ENCODE results near the gene MS4A4E.

MS4A4E gene

DNA sequence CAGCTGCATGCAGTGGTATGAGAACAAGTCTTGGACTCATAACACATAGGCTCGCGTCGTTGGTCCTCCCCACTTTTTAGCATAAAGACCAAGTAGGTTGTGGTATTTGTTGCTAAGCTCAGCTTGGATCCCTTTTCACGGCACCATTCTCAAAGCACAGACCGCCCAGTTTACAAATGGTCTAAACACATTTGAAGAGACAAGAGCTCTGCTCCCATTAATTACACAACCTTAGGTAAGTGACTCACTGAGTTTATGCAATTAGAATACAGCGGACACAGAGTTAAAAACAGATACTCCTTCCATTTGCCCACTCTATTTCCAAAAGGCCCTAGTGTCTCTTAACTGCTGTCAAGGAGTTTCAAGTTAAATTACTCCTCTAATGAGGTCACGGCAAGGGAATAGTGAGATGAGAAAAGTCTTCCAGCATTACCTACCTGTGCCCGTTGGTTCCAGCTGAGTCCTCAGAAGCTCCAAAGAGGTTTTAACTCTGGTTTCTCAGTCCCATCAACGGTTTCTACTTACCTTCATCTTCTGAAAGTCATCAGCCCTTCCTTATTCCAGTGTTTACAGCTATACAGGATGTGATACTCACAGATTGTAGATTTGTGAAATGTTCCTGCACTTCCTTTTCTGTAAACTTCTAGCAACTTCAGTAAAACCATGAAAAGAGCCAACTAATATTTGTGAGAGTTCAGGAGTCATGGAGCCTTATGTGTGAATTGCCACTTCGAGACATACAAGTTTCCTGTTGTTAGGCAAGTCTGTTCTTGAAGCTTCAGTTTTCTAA, 60.2 kb downstream of the MS4A4E start, which contains the start of gene MS4A6A:
Gene MS4A6A, minus strand, starts transcription at position 543 of the 790 bp plus-strand sequence. CDS start 1,356 bp downstream, outside the sequence.
- TF ChIP-seq, protein P1, sequence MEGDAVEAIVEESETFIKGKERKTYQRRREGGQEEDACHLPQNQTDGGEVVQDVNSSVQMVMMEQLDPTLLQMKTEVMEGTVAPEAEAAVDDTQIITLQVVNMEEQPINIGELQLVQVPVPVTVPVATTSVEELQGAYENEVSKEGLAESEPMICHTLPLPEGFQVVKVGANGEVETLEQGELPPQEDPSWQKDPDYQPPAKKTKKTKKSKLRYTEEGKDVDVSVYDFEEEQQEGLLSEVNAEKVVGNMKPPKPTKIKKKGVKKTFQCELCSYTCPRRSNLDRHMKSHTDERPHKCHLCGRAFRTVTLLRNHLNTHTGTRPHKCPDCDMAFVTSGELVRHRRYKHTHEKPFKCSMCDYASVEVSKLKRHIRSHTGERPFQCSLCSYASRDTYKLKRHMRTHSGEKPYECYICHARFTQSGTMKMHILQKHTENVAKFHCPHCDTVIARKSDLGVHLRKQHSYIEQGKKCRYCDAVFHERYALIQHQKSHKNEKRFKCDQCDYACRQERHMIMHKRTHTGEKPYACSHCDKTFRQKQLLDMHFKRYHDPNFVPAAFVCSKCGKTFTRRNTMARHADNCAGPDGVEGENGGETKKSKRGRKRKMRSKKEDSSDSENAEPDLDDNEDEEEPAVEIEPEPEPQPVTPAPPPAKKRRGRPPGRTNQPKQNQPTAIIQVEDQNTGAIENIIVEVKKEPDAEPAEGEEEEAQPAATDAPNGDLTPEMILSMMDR (IDR thresholded peaks at IDR 0.05; ENCODE audit: control extremely low read depth, extremely low read depth, low read depth, missing control alignments): no peak
- ChIA-PET POLR2A (no interaction called here), CTCF (interaction anchor here (0.9 to 3.6 kb wide), 6 partner anchors 9 to 81 kb away, joined by 3 to 28 read pairs (median 8); no protein-coding TSS in a partner anchor)
- no peak for DNase-seq (ENCODE audit: extremely low spot score)

DNA sequence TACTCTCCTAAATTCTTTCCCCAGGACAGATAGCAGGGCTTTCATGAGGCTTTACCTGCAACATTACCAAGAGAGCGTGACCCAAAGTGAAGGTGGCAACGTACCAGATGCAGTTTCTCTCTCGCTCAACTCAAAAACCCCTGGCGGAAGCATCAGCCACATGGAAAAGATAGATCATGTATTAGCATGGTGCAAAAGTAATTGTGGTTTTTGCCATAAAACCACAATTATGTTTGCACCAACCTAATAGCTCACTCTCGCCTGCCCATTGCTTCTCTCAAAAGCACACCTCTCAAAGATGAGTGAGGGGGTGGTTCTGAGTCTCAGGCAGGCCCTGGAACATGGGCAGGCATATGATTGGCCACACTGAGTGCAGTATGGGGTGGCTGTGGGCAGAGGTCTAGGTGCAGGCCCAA, 67.1 kb downstream of the MS4A4E start:
- TF ChIP-seq, protein P1 (IDR thresholded peaks at IDR 0.05; ENCODE audit: control extremely low read depth, extremely low read depth, low read depth, missing control alignments): no peak
- CTCF ChIA-PET: interaction anchor here (1.0 to 2.6 kb wide), 3 partner anchors 10 to 77 kb away, joined by 3 to 12 read pairs (median 3); no protein-coding TSS in a partner anchor

DNA sequence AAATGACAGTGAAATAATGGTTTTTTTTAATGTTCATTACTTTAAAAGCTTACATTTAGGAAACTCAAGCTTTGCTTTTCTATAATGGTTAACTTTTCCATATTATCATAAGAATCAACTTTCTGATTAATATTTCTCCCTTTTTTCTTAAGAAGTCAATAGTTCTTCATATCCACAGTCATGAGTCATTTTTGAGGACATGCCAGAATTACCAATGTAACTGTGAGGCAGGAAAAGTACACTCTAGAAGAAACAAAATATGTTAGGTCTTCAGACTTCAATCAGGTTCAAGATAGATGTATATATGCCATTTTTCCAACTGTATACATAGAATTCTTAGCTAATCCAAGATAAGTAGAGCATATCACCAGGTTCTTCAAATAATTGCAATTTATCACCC, 70.9 kb downstream of the MS4A4E start:
- TF ChIP-seq, protein P1 (IDR thresholded peaks at IDR 0.05; ENCODE audit: control extremely low read depth, extremely low read depth, low read depth, missing control alignments): no peak
- DNase-seq (ENCODE audit: extremely low spot score): no peak
- CTCF ChIA-PET: interaction anchor here (1.0 to 2.7 kb wide), 4 partner anchors 8 to 23 kb away, joined by 4 to 10 read pairs (median 5); partner anchors contain the start of gene MS4A6A
- POLR2A ChIA-PET: no interaction called here

More for the DNA sequence above, 67.1 kb downstream of the MS4A4E start:
- POLR2A ChIA-PET: interaction anchor here (0.6 kb wide), 1 partner anchor 89 kb away, joined by 5 read pairs; no protein-coding TSS in a partner anchor
- no peak for DNase-seq (ENCODE audit: extremely low spot score)

DNA sequence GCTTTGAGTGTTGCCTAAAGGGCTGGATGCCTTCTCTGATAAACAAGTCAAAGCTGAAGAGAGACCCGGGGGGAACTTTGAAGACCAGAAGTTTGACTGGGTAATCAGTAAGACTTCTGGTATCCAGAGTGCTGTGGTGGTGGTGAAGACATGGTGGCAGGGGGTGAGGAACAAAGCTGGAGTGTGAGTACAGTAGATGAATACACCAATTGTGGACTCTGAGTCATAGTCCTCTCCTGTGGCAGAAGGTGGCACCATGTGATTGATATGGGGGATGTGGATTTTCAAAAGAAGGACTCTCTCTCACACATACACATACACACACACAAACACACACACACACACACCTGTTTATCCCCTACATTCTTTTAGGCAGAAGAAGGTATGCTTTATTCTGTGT, 72.4 kb downstream of the MS4A4E start:
- ChIA-PET POLR2A (no interaction called here), CTCF (interaction anchor here (0.9 to 2.7 kb wide), 4 partner anchors 9 to 24 kb away, joined by 3 to 10 read pairs (median 5); partner anchors contain the start of gene MS4A6A)
- TF ChIP-seq, protein P1 (IDR thresholded peaks at IDR 0.05; ENCODE audit: control extremely low read depth, extremely low read depth, low read depth, missing control alignments): no peak
- DNase-seq (ENCODE audit: extremely low spot score): no peak

DNA sequence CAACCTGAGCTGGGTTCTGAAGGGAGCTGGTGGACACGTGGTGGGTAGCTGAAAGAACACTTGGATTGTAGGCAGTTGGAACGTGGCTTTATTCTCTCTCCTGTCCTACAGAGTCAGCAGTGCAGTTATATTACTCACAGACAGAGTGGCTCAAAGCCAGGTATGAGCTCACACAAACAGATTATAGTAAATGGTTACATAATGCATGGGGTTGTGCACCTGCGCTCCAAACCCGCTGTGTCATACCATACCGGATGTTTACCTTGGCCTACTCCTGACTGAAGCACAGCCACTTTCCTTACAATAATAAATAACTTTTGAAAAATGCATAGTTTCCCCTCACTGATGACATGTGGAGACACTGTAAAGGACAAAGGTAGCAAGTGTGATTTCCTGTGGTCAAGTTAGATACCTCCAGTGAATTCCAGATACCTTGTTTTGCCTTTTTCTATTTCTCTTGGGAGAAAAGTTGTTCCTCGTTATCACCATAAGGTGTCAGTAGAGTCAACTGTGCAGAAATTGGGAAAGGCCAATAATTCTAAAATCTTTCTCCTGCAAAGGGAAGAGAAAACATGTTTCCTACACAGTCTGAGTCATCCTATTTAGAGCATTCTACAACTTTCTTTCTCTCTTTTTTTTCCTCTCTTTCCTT, 73.5 kb downstream of the MS4A4E start:
- CTCF ChIA-PET: interaction anchor here (0.9 to 1.5 kb wide), 4 partner anchors 10 to 167 kb away, joined by 3 to 7 read pairs (median 3); no protein-coding TSS in a partner anchor

DNA sequence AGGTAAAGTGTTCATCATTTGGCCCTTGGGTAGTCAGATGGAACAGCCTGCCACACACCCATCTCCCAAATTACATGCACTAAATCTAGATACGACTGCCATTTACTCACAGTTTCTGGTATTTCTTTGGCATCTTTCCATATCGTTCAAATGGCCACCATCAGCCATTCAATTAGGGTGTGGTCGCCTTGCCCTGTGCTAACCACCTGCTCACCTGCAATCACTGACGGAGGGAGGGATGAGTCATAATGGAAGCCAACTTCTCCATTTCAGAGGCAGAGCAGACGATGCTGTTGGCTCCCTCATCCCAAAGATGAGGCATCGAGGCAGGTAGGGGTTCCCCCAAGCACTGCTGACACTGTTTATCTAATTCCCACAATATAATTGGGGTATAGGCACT, 74.6 kb downstream of the MS4A4E start:
- POLR2A ChIA-PET: no interaction called here
- no peak for DNase-seq (ENCODE audit: extremely low spot score)
- TF ChIP-seq, protein P1 (IDR thresholded peaks at IDR 0.05; ENCODE audit: control extremely low read depth, extremely low read depth, low read depth, missing control alignments): no peak
- CTCF ChIA-PET: interaction anchor here (0.8 kb wide), 1 partner anchor 15 kb away, joined by 3 read pairs; the partner anchor contains the start of gene MS4A6A

More for the DNA sequence above, 73.5 kb downstream of the MS4A4E start:
- POLR2A ChIA-PET: no interaction called here
- TF ChIP-seq, protein P1 (IDR thresholded peaks at IDR 0.05; ENCODE audit: control extremely low read depth, extremely low read depth, low read depth, missing control alignments): no peak
- DNase-seq (ENCODE audit: extremely low spot score): no peak
